GM18520 (cell line): Measurements from ENCODE around the gene TPO.

Experiments
- ATAC-seq: cut with Tn5 transposase; IDR thresholded peaks from one replicate; pipeline ENCODE4 v1.9.1; 2021; ENCODE audit not compliant: unreplicated experiment

TPO gene

GRCh38 chr2:1518867-1519530 lies 105.7 kb downstream of the TPO start:
- no peak for ATAC-seq

GRCh38 chr2:1521191-1521877 lies 108.1 kb downstream of the TPO start:
- ATAC-seq = no peak

- no peak for ATAC-seq
Observed at GRCh38 chr2:1521878-1522830, 108.9 kb downstream of the TPO start.

GRCh38 chr2:1527153-1527992 lies 114.1 kb downstream of the TPO start:
- ATAC-seq = no peak

- no peak for ATAC-seq
Observed at GRCh38 chr2:1528273-1529064, 115.2 kb downstream of the TPO start.

GRCh38 chr2:1538663-1539062 lies 125.4 kb downstream of the TPO start:
- no peak for ATAC-seq

- no peak for ATAC-seq
Observed at GRCh38 chr2:1539441-1539840, 126.2 kb downstream of the TPO start.

- no peak for ATAC-seq
Observed at GRCh38 chr2:1539973-1540372, 126.7 kb downstream of the TPO start.

GRCh38 chr2:1540481-1540880 lies 127.2 kb downstream of the TPO start:
- no peak for ATAC-seq

- ATAC-seq = no peak
Observed at GRCh38 chr2:1541040-1541439, 127.8 kb downstream of the TPO start.

GRCh38 chr2:1541819-1542475 lies 128.7 kb downstream of the TPO start:
- no peak for ATAC-seq

- ATAC-seq = no peak
Observed at GRCh38 chr2:1542971-1543370, 129.7 kb downstream of the TPO start.

GRCh38 chr2:1543776-1544477 lies 130.7 kb downstream of the TPO start:
- no peak for ATAC-seq

- no peak for ATAC-seq
Observed at GRCh38 chr2:1544478-1545069, 131.3 kb downstream of the TPO start.

GRCh38 chr2:1546023-1546591 lies 132.8 kb downstream of the TPO start:
- no peak for ATAC-seq

GRCh38 chr2:1546901-1547300 lies 133.6 kb downstream of the TPO start:
- ATAC-seq = no peak

GRCh38 chr2:1548910-1549673 lies 135.8 kb downstream of the TPO start:
- no peak for ATAC-seq
